HepG2 (cell line): ENCODE measurements around the gene PPM1H. TPM values are rescaled to one million over a fixed set of nuclear protein-coding genes. Genes with fewer than 3 reads are reported as not detected.

Experiments
- ATAC-seq: fragments of 200-7000 bp; cut with Tn5 transposase; 3 replicates; pipeline ENCODE4 v1.9.1; 2020; ENCODE audit warnings: mild to moderate bottlenecking, moderate library complexity
- BruUV-seq: library from RNA; stranded (reverse); fragments of 400-500 nt; replicated peaks from 2 replicates; lab custom pipeline; 2021; lab: Mats Ljungman, UMichigan
- CTCF ChIA-PET: fragments of 300-600 bp; formaldehyde crosslinking; extraction: SDS; loops from one replicate; lab custom pipeline; 2021; ENCODE audit warnings: low total read pairs, inconsistent platforms, low intra/inter-chr PET ratio; lab: Yijun Ruan, JAX
- POLR2A ChIA-PET: fragments of 350-600 bp; sonication (Branson Sonifier 250); formaldehyde crosslinking; loops from one replicate; lab custom pipeline; 2020; ENCODE audit warnings: antibody characterized with exemption, inconsistent platforms; lab: Yijun Ruan, JAX
- DNase-seq: peaks from one replicate; pipeline ENCODE4 v3.0.0-alpha.2; 2015; ENCODE audit warnings: low spot score
- FAIRE-seq: peaks from 3 replicates; lab custom pipeline; 2011; peaks lifted over from hg19 to GRCh38; lab: Jason Lieb, UNC
- H2AFZ ChIP-seq: one replicate; pipeline ENCODE4 v1.6.1; 2011; ENCODE audit warnings: low read length, inconsistent platforms
- H3K27ac ChIP-seq: fragments of 300-600 bp; 3 replicates; pipeline ENCODE4 v1.8.0; 2011; ENCODE audit warnings: mixed run types, mild to moderate bottlenecking, mixed read lengths, low read length, inconsistent platforms; ENCODE audit not compliant: insufficient read depth; ENCODE audit errors: extremely low read length
- H3K27me3 ChIP-seq, 2 experiments: fragments of 200-600 bp in 1 of 2; 2 replicates in 1 of 2; 3 replicates in 1 of 2; pipeline versions ENCODE4 v1.6.0 to v1.8.0; 2011; ENCODE audit warnings: low read length in 2 of 2, mild to moderate bottlenecking in 2 of 2, moderate library complexity in 2 of 2, inconsistent platforms in 1 of 2; ENCODE audit not compliant: insufficient read depth in 2 of 2, control insufficient read depth in 1 of 2
- H3K36me3 ChIP-seq, 2 experiments: fragments of 200-600 bp in 1 of 2; replicated peaks in 1 of 2; 2 replicates in 1 of 2; 3 replicates in 1 of 2; pipeline versions ENCODE4 v1.5.1 to v1.8.0; 2011; ENCODE audit warnings: low read length in 2 of 2, inconsistent platforms in 1 of 2; ENCODE audit not compliant: insufficient read depth in 2 of 2, control insufficient read depth in 1 of 2
- H3K4me1 ChIP-seq: 2 replicates; pipeline ENCODE4 v1.5.1; 2012; ENCODE audit warnings: low read length, inconsistent platforms; ENCODE audit not compliant: insufficient read depth
- H3K4me2 ChIP-seq: 2 replicates; pipeline ENCODE4 v1.6.0; 2011; ENCODE audit warnings: low read depth, low read length, inconsistent platforms
- H3K4me3 ChIP-seq, 3 experiments: fragments of 200-600 bp in 1 of 3; sonication (generic), shearing (Covaris generic) in 1 of 3; replicated peaks in 1 of 3; 2 replicates each; pipeline ENCODE4 v1.5.1; 2011 to 2016; ENCODE audit warnings: low read length in 3 of 3, inconsistent platforms in 2 of 3, low read depth in 2 of 3, mild to moderate bottlenecking in 2 of 3, control low read depth in 1 of 3, mixed read lengths in 1 of 3; ENCODE audit not compliant: insufficient read depth in 1 of 3
- H3K79me2 ChIP-seq: one replicate; pipeline ENCODE4 v1.6.1; 2011; ENCODE audit warnings: low read length, inconsistent platforms; ENCODE audit not compliant: insufficient read depth
- H3K9ac ChIP-seq: 2 replicates; pipeline ENCODE4 v1.6.0; 2011; ENCODE audit warnings: mild to moderate bottlenecking, low read depth, low read length, inconsistent platforms; ENCODE audit not compliant: insufficient read depth
- H3K9me3 ChIP-seq: 2 replicates; pipeline ENCODE4 v1.5.1; 2012; ENCODE audit warnings: mild to moderate bottlenecking, low read length
- H4K20me1 ChIP-seq: 2 replicates; pipeline ENCODE4 v1.6.0; 2011; ENCODE audit warnings: inconsistent platforms, mild to moderate bottlenecking, low read length, moderate library complexity; ENCODE audit not compliant: insufficient read depth
- CEBPG ChIP-seq: IDR thresholded peaks from 2 replicates; pipeline ENCODE4 v1.6.1; 2016
- NR2C2 ChIP-seq: sonication (generic); formaldehyde crosslinking; IDR thresholded peaks from 2 replicates; pipeline ENCODE4 v1.4.0; 2020; ENCODE audit warnings: missing genetic modification reagents, mild to moderate bottlenecking, moderate library complexity, borderline replicate concordance
- POLR2AphosphoS2 ChIP-seq: IDR thresholded peaks from 2 replicates; pipeline ENCODE4 v1.6.1; 2011; ENCODE audit warnings: low read depth, low read length, improper control_type of control experiment
- RERE ChIP-seq: IDR thresholded peaks from 2 replicates; pipeline ENCODE4 v1.6.1; 2016; ENCODE audit warnings: low read depth, missing genetic modification reagents, missing compliant biosample characterization
- ZFP36L1 ChIP-seq: sonication (generic); formaldehyde crosslinking; IDR thresholded peaks from 2 replicates; pipeline ENCODE4 v1.8.0; 2022; ENCODE audit warnings: mild to moderate bottlenecking, missing genetic modification reagents, moderate library complexity
- ZKSCAN1 ChIP-seq: fragments of 150-350 bp; IDR thresholded peaks from 2 replicates; pipeline ENCODE4 v1.6.1; 2014; ENCODE audit warnings: low read length
- ZNF577 ChIP-seq: sonication (generic); formaldehyde crosslinking; IDR thresholded peaks from 2 replicates; pipeline ENCODE4 v1.4.0; 2020; ENCODE audit warnings: mild to moderate bottlenecking, low read depth, missing genetic modification reagents, borderline replicate concordance
- WGBS: methylation state at CpG from one replicate; pipeline ENCODE4 v1.1.6; 2017; ENCODE audit warnings: low lambda C conversion rate; 5-methylcytosine and 5-hydroxymethylcytosine counted together
- in situ Hi-C: cut with HindIII; loops from 2 replicates; pipeline ENCODE4 v1.10.0; 2017; ENCODE audit warnings: low pct_unique_long_range_greater_than_20kb; ENCODE audit not compliant: extremely low pct_ligation_motif_present
- intact Hi-C: fragments of 100-400 bp; cut with micrococcal nuclease; formaldehyde crosslinking; loops from one replicate; pipeline ENCODE4 v1.10.0; 2022; ENCODE audit not compliant: unreplicated experiment
- polyA plus RNA-seq, 8 experiments: library from polyadenylated mRNA; depleted of rRNA in 3 of 8; stranded (reverse) in 7 of 8; unstranded in 1 of 8; fragments of >200 nt; fragmentation: Illumina TruSeq in 4 of 8; extraction: Trizol in 4 of 8; gene quantifications; 2 replicates each; pipeline versions ENCODE4 v1.2.1 to v1.2.3, GENCODE V29; 2011 to 2016; ENCODE audit warnings: low read depth in 4 of 8, missing spikeins in 1 of 8, mixed read lengths in 1 of 8; ENCODE audit not compliant: insufficient read depth in 1 of 8
- total RNA-seq, 5 experiments: library from RNA; depleted of rRNA; stranded (reverse); fragments of >200 nt; fragmentation: Illumina TruSeq; extraction: Trizol; gene quantifications; 2 replicates each; pipeline ENCODE4 v1.2.3, GENCODE V29; 2016; ENCODE audit warnings: low read depth in 1 of 5

Gene PPM1H
- total and polyA plus RNA-seq, 2 of the 13 experiments (the other 11 are each of a cell fraction or from before 2014, with no cell fraction given), result 29.1 to 38.1 TPM

GRCh38 chr12:62846491-62846890 lies 88.5 kb downstream of the PPM1H start (continued):
- TF ChIP-seq ZNF577 (no peak), NR2C2 (CRISPR knock-in tag) (no peak)

GRCh38 chr12:62844915-62845314 lies 90.0 kb downstream of the PPM1H start:
- Histone ChIP-seq H3K79me2 (peaks cover 50% of the 10 kb centered on the region), H3K27ac (no peak overlapping the region), H3K36me3 (no peaks in the 10 kb centered on the region; a peak in 1 of 5 replicates), H4K20me1 (no peaks in the 10 kb centered on the region; the same call in 1 of the 2 replicates), H2AFZ (no peak overlapping the region), H3K9ac (no peak overlapping the region), H3K4me3 (no peak overlapping the region), H3K4me1 (peaks cover 63% of the 10 kb centered on the region)
- intact Hi-C loops, result loop anchor here (5.0 kb wide), 2 partner anchors 47 to 87 kb away; no protein-coding TSS in a partner anchor
- ChIA-PET CTCF (no interaction called here), POLR2A (interaction anchor here (0.7 to 2.1 kb wide), 4 partner anchors 55 to 90 kb away, joined by 3 to 5 read pairs (median 3); partner anchors contain the start of gene PPM1H)
- BruUV-seq, result no TSS peak
- TF ChIP-seq ZKSCAN1, result no peak
- TF ChIP-seq POLR2AphosphoS2, result no peak
- no peak for TF ChIP-seq CEBPG
- TF ChIP-seq ZFP36L1 (CRISPR knock-in tag), result no peak
- TF ChIP-seq, all 625 proteins: peak for 0
- FAIRE-seq (no peak), ATAC-seq (no peak; the same call in 2 of the 3 replicates), DNase-seq (no peak)
- in situ Hi-C loops, result no loop called here
- Histone ChIP-seq H3K27me3 (no peaks in the 10 kb centered on the region), H3K4me2 (no peak overlapping the region), H3K9me3 (no peaks in the 10 kb centered on the region)
- WGBS, result 50% methylated on average over 2 of the region's 2 CpGs

GRCh38 chr12:62843716-62844115 lies 91.2 kb downstream of the PPM1H start:
- peak; percentile 73 for ATAC-seq
- peak; percentile 23 for DNase-seq
- in situ Hi-C loops, result no loop called here
- Histone ChIP-seq H3K79me2 (peaks cover 49% of the 10 kb centered on the region), H2AFZ (no peak overlapping the region), H3K9ac (no peak overlapping the region), H3K27me3 (no peaks in the 10 kb centered on the region), H3K4me2 (peak overlapping the region; percentile 51), H3K9me3 (no peaks in the 10 kb centered on the region), H3K4me1 (peaks cover 67% of the 10 kb centered on the region), H3K27ac (peak overlapping the region; percentile 51), H3K4me3 (peak overlapping the region in 1 of 3 experiments; percentile 2; a peak in 1 of 6 replicates), H3K36me3 (no peaks in the 10 kb centered on the region; a peak in 2 of 5 replicates), H4K20me1 (no peaks in the 10 kb centered on the region; the same call in 1 of the 2 replicates)
- POLR2A ChIA-PET, result interaction anchor here (1.6 to 2.1 kb wide), 2 partner anchors 56 to 91 kb away, joined by 3 to 5 read pairs; partner anchors contain the start of gene PPM1H
- CTCF ChIA-PET, result no interaction called here
- 17% methylated on average over 1 of the region's 1 CpG for WGBS
- FAIRE-seq, result no peak
- no TSS peak for BruUV-seq
- intact Hi-C loops, result loop anchor here (5.0 kb wide), 2 partner anchors 49 to 89 kb away; no protein-coding TSS in a partner anchor
- TF ChIP-seq RERE (CRISPR knock-in tag), result no peak
